AG10803 (cell line): ENCODE data around the gene C3AR1.
"Not testable (repeated sequence)": the region's sequence is repeated elsewhere in the genome, so short reads cannot be mapped to it uniquely, and the experiment has no call there.

ENCODE experiments used
- DNase-seq: peaks from one replicate; pipeline ENCODE4 v3.0.0; 2010; ENCODE audit warnings: low read depth
- H3K4me3 ChIP-seq: 2 replicates; pipeline ENCODE4 v1.5.1; 2011; ENCODE audit warnings: mild to moderate bottlenecking, low read length, control low read depth
- CTCF ChIP-seq: conservative IDR thresholded peaks from 2 replicates; pipeline ENCODE4 v1.5.1; 2011; ENCODE audit warnings: mild to moderate bottlenecking, low read length, control low read depth, inconsistent platforms

The C3AR1 gene

GRCh38 chr12:8035440-8036010 lies 30.6 kb downstream of the C3AR1 start:
- TF ChIP-seq CTCF: no peak
- DNase-seq: no peak
- H3K4me3 ChIP-seq: peak overlapping the region; percentile 89

- TF ChIP-seq CTCF: no peak
- no peak for DNase-seq
- H3K4me3 ChIP-seq: peak overlapping the region; percentile 89
Measured at GRCh38 chr12:8034802-8035201, 31.4 kb downstream of the C3AR1 start.

- DNase-seq: peak; percentile 45
- peak overlapping the region; percentile 89 for H3K4me3 ChIP-seq
- no peak for TF ChIP-seq CTCF
Measured at GRCh38 chr12:8033153-8034044, 32.8 kb downstream of the C3AR1 start.

- DNase-seq: peak; percentile 64
- no peak for TF ChIP-seq CTCF
- H3K4me3 ChIP-seq: peak within 1 kb of the TSS; percentile 89
Measured at GRCh38 chr12:8032242-8033152, 33.7 kb downstream of the C3AR1 start, which contains the start of gene FOXJ2. FOXJ2 (plus strand) TSS chr12:8032716; CDS start chr12:8039833, 7,117 bp downstream.

- peak; percentile 15 for DNase-seq
- H3K4me3 ChIP-seq: peak overlapping the region; percentile 71
- TF ChIP-seq CTCF: no peak
Measured at GRCh38 chr12:8031872-8032241, 34.3 kb downstream of the C3AR1 start.

GRCh38 chr12:8031017-8031416 lies 35.1 kb downstream of the C3AR1 start:
- not testable (repeated sequence) for DNase-seq, H3K4me3 ChIP-seq

GRCh38 chr12:8030189-8030588 lies 36.0 kb downstream of the C3AR1 start:
- no peak for TF ChIP-seq CTCF
- no peak overlapping the region for H3K4me3 ChIP-seq
- DNase-seq: no peak
